AG04449 (cell line): Measurements from ENCODE around the gene SEPSECS.

Experiments
- CTCF ChIA-PET: fragments of 350-600 bp; formaldehyde crosslinking; extraction: SDS; loops from one replicate; lab custom pipeline; 2021; ENCODE audit warnings: antibody characterized with exemption; lab: Yijun Ruan, JAX
- POLR2A ChIA-PET: fragments of 400-600, 350-600 bp; formaldehyde crosslinking; extraction: SDS; loops from one replicate; lab custom pipeline; 2020; ENCODE audit warnings: antibody characterized with exemption, inconsistent platforms; lab: Yijun Ruan, JAX
- DNase-seq: peaks from one replicate; pipeline ENCODE4 v3.0.0-alpha.2; 2010; ENCODE audit warnings: low read depth, low spot score
- H3K4me3 ChIP-seq: 2 replicates; pipeline ENCODE4 v1.5.1; 2011; ENCODE audit warnings: low read depth, mild to moderate bottlenecking, control low read depth, low read length
- TF ChIP-seq, protein P1 (sequence below): IDR thresholded peaks from one replicate; pipeline ENCODE4 v1.5.1; 2011; ENCODE audit warnings: mild to moderate bottlenecking, moderate library complexity, low read length, control low read depth, inconsistent platforms; ENCODE audit not compliant: insufficient read depth; ENCODE audit errors: missing control alignments

The SEPSECS gene

DNA sequence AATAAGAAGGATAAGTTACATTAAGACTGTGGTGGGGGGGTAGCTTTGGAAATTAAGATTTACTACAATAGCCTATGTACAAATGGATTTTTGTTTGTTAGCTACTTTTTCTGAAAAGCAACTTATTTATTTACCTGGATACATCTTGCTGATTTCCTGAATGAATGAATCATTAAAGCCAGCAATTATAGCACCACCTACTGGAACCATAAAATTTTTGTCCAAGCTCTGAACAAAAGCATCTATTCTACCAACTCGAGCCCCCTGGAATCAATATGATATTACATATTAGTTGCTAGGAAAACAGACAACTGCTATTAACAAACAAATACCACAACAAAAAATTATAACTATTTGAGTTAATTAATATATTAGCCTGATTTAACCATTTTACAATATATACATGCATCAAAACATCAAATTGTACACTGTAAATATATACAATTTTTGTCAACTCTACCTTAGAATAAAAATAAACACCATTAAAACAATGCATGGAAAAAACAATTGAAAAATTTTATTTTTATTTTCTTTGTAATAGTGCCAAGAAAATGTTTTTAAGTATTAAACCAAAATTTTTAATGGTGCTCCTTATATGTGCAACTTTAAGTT, 15.3 kb downstream of the SEPSECS start:
- POLR2A ChIA-PET: no interaction called here
- DNase-seq: no peak
- H3K4me3 ChIP-seq: no peak overlapping the region
- TF ChIP-seq, protein P1, sequence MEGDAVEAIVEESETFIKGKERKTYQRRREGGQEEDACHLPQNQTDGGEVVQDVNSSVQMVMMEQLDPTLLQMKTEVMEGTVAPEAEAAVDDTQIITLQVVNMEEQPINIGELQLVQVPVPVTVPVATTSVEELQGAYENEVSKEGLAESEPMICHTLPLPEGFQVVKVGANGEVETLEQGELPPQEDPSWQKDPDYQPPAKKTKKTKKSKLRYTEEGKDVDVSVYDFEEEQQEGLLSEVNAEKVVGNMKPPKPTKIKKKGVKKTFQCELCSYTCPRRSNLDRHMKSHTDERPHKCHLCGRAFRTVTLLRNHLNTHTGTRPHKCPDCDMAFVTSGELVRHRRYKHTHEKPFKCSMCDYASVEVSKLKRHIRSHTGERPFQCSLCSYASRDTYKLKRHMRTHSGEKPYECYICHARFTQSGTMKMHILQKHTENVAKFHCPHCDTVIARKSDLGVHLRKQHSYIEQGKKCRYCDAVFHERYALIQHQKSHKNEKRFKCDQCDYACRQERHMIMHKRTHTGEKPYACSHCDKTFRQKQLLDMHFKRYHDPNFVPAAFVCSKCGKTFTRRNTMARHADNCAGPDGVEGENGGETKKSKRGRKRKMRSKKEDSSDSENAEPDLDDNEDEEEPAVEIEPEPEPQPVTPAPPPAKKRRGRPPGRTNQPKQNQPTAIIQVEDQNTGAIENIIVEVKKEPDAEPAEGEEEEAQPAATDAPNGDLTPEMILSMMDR: peak; percentile 33
- CTCF ChIA-PET: interaction anchor here (0.7 to 2.6 kb wide), 32 partner anchors 8 to 672 kb away, joined by 3 to 28 read pairs (median 5); partner anchors contain the start of genes SEPSECS and ZCCHC4

DNA sequence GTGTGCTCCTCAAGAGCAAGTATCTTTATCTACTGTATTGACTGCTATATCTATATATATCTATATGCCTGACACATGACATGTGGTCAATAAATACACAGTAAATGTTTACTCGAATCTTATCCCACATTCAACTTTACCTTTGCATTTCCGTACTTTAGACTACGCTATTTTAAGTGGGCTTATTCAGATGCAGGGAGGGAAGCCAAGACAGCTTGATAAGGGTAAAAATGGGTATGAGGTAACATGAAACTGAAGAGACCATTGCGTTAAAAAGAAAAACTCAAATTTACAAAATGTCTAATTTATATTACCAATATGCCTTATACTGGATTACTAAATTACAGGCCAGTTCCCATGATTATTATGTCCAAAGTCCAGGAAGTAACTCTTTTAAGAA, 17.8 kb downstream of the SEPSECS start:
- no peak overlapping the region for H3K4me3 ChIP-seq
- ChIA-PET POLR2A (no interaction called here), CTCF (interaction anchor here (1.3 kb wide), 1 partner anchor 10 kb away, joined by 4 read pairs; no protein-coding TSS in a partner anchor)
- TF ChIP-seq, protein P1: no peak
- no peak for DNase-seq

DNA sequence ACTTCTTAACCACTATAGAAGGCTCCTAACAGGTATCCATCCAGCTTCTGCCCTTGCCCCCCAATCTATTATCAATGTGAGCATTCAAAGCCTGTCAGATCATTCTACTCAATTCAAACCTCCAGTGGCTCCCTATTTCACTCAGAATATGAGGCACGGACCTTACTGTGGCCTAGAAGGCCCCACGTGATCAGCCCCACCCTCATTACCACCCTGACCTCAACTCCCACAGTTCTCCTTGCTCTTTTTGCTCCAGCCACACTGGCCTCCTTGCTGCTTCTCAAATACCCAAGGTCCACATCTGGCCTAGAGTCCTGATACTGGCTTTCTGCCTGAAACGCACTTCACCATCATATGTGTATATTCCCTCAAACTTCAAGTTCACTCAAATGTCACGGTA, 18.7 kb downstream of the SEPSECS start:
- TF ChIP-seq, protein P1: no peak
- DNase-seq: no peak
- CTCF ChIA-PET: interaction anchor here (0.5 to 0.9 kb wide), 2 partner anchors 12 to 89 kb away, joined by 3 read pairs; no protein-coding TSS in a partner anchor
- H3K4me3 ChIP-seq: no peak overlapping the region
- POLR2A ChIA-PET: no interaction called here

DNA sequence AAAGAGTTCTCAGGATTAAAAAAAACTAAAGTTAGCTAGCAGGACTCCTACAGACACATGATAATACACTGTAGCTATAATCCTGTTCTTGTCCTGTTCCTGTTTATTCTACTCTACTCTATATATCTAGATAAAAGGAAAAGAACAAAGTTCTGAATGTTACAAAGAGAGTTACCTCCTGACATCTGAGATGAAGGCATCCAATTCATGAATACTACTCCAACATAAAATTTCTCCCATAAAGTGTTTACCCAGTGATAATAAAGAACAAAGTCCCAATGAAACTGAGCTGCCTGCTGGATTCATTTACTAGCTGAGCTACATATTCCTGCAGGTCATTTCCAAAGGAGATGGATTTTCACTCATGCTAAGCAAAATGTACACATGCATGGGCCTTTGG, 27.1 kb downstream of the SEPSECS start:
- CTCF ChIA-PET: interaction anchor here (1.0 to 5.4 kb wide), 6 partner anchors 9 to 232 kb away, joined by 3 to 28 read pairs (median 4); no protein-coding TSS in a partner anchor
- no peak for DNase-seq
- POLR2A ChIA-PET: no interaction called here
- H3K4me3 ChIP-seq: no peak overlapping the region
- TF ChIP-seq, protein P1: no peak

DNA sequence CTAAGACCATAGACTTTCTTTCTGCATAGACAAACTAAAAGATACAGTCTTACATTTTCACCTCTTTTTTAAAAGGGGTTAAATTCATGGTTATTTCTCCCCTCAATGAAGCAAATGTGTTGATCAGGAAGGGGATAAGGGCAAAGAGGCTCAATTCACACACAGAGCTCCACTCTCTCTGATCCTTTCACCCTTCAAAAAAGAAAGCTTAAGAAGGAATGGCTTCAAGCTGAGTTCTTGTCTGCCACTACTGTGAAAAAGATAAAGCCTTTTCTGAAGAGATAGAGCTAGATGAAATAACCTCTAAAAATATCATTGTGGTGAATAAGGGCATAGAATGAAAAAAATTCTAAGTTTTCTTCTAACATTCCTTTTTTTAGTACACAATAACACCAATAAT, 28.3 kb downstream of the SEPSECS start:
- DNase-seq: no peak
- no peak overlapping the region for H3K4me3 ChIP-seq
- CTCF ChIA-PET: interaction anchor here (1.0 to 5.4 kb wide), 4 partner anchors 10 to 234 kb away, joined by 3 to 28 read pairs (median 4); no protein-coding TSS in a partner anchor
- TF ChIP-seq, protein P1: no peak
- POLR2A ChIA-PET: no interaction called here

DNA sequence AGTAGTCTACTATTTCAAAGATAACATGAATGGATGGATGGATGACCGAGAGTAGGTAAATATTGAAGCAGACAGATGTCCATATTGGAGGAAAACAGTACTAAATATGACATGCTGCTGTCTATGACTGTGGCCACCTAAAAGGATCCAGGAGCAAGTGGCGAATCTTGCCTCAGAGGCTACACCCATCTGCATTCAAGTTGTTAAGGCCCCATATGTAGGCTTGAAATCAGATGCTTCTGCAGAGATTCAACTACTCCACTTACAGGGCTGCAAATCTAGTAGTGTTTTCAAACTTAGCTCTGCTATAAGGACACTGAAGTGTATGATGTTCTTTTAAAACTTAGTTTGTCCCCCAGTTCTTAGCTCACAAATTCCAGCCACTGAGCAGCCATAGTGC, 28.9 kb downstream of the SEPSECS start:
- no peak overlapping the region for H3K4me3 ChIP-seq
- CTCF ChIA-PET: interaction anchor here (1.0 to 5.4 kb wide), 2 partner anchors 10 to 13 kb away, joined by 3 to 28 read pairs; no protein-coding TSS in a partner anchor
- POLR2A ChIA-PET: no interaction called here
- TF ChIP-seq, protein P1: no peak
- no peak for DNase-seq
